D341Med (cell line): ENCODE measurements around the gene STARD6.
"Not testable (repeated sequence)": the region's sequence is repeated elsewhere in the genome, so short reads cannot be mapped to it uniquely, and the experiment has no call there.

Experiments
- DNase-seq: peaks from one replicate; pipeline ENCODE4 v3.0.0; 2012; ENCODE audit warnings: low spot score

STARD6 gene

DNA sequence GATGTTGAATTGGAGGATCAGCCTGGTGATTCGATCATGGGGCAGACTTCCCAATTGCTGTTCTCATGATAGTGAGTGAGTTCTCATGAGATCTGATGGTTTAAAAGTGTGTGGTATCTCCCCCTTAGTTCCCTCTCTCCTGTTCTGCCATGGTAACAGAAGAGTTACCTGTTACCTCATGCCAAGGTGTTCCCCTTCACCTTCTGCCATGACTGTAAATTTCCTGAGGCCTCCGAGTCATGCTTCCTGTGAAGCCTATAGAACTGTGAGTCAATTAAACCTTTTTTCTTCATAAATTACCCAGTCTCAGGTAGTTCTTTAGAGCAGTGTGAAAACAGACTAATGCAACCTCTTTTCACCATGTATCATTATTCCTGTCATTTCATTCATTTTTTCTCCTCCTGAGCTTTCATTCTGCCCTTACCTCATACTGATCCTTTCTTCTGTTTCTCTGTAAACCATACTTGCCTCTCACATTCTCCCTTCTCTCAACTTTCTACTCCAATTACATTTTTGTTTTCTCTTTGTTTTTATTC lies 22.0 kb downstream of the STARD6 start:
- DNase-seq: no peak

DNA sequence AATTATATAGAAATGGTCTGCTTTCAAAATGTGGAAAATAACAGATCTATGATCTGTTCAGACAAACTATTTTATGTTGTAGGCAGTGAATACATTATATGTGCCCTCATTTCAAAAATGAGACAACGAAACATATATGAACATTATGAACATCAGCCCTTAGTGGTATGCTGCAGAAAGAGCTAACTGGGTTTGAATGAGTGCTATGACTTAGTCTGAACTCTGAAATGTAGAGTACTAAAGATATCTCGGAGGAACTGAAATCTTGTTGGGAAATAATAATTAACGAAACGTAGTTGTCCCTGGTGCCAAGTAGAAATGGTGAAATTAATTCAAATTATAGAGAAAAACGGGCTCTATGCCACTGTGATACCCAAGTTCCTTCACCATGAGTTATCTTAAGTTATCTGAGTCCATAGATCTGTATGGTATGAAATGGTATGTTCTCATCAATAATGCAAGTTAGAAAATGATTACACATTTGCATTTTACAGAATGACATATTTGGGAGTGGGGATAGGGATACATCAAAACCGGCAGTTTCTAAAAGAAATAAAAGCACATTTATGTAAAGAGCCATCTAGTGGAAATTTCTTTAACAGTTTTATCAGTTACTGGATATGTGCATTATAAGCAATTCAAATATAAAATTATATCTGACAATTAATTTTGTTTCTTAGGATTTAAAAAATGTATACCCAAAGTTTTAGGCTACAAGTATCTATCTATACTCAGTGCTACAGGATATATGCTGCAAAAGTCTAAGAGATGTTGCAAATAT lies 26.7 kb downstream of the STARD6 start:
- DNase-seq: no peak

DNA sequence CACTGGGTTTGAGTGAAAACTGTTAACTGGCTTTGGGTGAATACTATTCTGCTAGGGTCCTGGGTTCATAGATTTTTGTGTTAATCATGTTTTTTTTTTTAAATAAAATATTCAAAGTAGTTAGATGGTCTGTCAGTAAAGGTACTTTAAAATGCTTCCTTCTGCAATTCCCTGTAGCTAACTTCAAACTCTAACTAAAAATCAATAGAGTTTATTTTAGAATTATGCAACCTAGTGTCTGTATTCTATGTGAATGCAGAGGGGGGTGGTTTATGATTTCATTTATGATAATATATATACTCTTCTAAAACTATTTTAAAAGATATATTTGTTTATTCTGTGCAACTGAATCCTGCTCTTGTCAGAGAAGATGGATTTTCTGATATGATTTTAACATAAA lies 27.9 kb downstream of the STARD6 start:
- no peak for DNase-seq

DNA sequence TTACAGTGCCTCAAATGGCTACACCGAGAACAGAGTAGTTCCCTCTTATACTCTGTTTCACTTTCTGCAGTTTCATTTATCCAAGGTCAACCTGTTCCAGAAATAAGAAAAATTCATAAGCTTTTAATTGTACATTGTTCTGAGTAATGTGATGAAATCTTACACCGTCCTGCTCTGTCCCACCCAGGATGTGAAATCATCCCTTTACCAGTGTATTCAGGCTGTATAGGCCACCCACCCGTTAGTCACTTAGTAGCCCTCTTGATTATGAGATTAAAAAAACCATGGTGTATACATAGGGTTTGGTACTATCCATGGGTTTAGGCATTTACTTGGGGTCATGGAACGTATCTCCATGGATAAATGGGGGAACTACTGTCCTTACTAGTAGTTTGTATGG lies 29.8 kb downstream of the STARD6 start:
- DNase-seq: no peak

DNA sequence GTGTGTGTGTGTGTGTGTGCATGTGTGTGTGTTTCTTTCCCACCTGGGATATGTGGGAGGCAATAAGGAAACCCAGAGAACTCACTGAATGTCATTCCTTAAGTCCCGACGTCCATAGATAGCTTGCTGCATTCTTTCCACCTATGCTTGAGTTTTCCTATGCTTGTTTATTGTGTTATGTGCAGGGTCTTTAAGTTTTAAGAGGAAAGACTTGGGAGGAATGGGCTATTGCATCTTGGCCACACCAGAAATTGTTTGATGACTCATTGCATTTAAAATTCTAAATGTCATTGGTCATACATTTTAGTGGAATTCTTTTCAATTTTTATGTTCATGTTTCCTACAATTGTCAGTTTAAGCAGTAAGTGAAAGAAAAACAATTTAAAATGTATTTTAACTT lies 33.7 kb downstream of the STARD6 start:
- no peak for DNase-seq

DNA sequence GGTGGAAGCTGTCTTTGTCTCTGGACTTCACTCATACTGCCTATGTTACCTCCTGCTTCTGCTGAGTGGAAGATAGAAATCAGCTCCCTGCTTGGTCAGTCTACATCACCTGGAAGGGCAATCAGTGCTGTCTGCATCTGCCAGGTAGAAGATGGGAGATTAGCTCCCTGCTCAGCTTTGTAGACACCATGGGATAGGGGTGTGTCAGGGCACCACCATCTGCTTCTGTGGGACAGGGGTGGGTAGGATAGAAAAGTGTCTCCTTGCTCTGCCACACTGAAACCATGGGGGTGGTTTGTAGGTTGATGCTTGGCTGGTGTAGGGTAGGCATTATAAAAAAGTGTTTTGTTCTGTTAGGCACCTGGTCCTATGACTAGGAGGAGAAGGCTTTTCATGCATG lies 34.1 kb downstream of the STARD6 start:
- DNase-seq: no peak

DNA sequence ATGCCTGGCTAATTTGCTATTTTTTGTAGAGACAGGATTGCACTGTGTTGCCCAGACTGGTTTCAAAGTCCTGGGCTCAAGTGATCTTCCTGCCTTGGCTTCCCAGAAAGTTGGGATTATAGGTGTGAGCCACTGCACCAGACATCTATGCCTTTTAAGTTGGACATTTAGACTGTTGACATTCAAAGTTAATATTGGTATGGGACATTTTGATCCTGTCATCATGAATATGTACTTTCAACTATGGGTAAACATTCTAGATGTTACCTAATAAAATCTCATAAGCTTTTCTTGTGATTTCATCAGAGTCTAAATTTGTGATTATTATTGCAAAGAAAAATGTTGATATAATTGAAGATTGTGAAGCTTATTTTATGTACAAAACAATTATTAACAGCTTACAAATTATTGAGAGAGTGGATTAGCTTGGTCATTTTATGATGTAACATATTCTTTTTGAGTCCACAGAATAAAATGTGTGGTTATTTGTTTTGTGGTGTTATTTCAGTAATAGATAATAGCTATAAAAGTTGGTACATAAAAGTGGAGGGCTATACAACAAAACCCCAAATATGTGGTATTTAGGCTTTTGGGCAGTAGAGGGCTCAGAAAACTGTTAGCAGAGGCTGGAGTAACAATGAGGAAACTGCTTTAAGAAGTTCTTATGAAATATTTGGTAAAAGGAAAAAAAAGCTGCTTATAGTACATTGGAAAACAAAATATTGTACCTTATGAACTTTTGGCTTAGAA lies 41.4 kb downstream of the STARD6 start:
- DNase-seq: no peak

DNA sequence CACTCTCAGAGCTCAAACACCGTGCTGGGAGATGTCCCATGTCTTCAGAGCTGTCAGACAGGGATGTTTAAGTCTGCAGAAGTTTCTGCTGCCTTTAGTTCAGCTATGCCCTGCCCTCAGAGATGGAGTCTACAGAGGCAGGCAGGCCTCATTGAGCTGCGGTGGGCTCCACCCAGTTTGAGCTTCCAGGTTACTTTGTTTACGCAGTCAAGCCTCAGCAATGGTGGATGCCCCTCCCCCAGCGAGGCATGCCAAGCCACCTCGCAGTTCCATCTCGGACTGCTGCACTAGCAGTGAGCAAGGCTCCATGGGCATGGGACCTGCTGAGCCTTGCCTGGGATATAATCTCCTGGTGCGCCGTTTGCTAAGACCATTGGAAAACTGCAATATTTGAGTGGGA lies 48.1 kb downstream of the STARD6 start:
- DNase-seq: not testable (repeated sequence)

DNA sequence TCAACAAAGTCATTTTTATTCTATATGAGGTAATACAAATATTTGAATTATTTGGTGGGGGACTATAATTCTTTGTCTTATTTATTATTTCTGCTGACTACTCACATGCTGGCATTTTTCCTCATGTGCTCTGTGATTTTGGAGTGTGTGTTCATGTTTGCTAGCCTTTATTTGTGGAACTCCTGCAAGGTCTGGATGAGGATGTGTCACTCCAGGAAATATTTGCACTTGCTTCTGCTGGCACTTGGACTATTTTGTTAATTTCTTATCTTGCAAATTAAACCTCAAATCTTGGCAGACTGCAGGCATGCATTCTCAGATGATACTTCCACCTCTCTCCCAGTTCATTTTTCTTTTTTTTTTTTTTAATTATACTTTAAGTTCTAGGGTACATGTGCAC lies 54.2 kb downstream of the STARD6 start:
- no peak for DNase-seq

DNA sequence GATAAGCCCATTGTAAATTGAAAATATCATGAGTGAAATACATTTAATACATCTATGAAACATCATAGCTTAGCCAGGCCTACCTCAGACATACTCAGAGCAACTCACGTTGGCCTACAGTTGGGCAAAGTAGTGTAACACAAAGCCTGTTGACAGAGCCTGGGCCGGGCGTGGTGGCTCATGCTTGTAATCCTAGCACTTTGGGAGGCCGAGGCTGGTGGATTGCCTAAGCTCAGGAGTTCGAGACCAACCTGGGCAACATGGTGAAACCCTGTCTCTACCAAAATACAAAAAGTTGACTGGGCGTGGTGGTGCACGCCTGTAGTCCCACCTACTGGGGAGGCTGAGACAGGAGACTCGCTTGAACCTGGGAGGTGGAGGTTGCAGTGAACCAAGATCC lies 58.7 kb downstream of the STARD6 start:
- not testable (repeated sequence) for DNase-seq

DNA sequence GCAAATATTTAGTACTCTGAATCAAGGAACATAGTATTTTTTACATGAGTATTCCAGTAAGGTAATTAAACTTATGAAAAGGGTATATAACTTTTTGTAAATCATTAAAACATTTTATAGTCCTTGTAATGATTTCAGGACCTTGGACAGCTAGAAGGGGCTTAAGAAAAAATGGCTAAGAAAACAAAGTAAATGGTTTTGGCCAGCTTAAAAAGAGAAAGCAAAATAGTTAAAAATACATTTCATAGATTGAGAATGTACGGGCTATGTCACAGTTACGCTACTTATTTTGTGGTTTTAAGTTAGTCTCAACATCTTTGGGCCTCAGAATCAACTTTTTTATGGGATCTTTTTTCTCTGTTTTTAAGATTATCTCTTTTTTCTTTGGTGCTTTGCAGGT lies 61.6 kb downstream of the STARD6 start:
- no peak for DNase-seq

DNA sequence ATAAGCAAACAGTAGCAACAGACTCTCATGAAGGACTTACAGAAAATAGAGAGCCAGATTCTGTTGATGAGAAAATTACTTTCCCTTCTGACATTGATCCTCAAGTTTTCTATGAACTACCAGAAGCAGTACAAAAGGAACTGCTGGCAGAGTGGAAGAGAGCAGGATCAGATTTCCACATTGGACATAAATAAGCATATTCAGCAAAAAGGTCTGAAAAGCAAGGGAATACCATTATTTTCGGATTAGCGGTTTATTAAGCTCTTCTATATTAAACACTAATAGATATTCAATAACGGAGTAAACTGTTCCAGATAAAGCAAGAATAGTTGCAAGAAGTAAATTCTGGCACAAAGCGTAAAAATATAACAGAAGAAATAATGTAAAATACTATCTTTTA lies 63.4 kb downstream of the STARD6 start:
- no peak for DNase-seq

DNA sequence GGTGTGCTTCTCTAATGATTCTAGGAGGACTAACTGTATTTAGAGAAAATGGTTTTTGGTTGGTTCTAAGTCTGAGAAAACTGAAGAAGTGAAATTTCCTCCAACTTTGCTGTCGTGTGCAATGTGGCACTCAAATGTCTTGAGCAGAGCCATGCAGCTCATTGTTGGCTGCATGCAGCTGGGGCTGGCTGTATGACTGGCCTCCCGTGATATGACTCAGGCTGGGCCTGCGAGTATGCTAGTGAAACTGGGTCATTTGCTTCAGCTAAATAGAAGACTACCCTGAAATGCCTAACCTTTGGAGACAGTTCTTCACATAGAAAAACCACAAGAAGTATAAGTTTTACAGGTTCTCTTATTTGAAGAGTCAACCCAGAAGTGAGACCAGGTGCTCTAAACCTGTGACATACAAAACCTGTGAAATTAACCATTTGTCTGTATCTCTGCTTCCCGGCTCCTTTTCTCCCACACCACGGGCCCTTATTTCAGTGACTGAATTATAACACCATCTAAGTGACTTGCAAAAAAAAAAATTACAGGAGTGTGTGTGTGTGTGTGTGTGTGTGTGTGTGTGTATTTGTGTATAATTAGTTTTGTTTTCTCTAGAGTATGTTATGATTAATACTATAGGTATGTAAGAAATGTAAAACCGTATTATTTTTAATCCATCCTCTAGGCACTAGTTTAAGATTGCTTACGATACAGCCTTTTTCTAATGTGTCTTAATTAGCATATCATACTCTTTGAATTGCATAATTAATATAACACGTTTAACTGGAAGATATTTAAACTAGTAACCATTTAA lies 72.5 kb downstream of the STARD6 start:
- DNase-seq: no peak

DNA sequence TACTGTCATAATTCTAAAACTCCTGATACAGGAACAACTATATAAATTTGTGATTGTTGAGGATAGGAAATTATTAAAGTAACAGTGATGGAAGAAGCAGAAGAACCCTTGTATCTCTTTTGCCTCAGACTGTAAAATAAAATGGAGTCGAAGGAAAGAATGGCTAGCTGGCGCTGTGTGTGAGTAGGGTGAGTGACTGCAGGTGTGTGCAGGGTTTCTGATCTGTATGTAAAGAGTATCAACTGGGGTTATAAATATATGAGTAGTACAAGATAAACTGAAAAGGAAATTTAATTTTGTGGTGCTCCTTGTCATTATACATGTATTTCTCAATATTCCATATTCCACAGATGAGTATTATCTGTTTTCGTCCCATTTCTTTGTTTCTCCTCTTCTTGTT lies 73.1 kb downstream of the STARD6 start:
- DNase-seq: no peak

DNA sequence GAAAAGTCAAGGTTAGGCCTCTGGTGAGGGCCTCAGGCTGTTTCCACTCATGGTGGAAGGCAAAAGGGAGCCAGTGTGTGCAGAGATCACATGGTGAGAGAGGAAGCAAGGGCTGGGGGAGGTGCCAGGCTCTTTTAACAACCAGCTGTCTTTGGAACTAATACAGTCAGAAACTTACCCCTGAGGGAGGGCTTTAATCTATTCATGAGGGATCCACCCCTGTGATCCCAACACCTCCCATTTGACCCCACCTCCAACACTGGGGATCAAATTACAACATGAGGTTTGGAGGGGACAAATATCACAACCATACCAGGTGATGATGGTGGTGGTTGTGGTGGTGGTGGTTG lies 77.5 kb downstream of the STARD6 start:
- no peak for DNase-seq

DNA sequence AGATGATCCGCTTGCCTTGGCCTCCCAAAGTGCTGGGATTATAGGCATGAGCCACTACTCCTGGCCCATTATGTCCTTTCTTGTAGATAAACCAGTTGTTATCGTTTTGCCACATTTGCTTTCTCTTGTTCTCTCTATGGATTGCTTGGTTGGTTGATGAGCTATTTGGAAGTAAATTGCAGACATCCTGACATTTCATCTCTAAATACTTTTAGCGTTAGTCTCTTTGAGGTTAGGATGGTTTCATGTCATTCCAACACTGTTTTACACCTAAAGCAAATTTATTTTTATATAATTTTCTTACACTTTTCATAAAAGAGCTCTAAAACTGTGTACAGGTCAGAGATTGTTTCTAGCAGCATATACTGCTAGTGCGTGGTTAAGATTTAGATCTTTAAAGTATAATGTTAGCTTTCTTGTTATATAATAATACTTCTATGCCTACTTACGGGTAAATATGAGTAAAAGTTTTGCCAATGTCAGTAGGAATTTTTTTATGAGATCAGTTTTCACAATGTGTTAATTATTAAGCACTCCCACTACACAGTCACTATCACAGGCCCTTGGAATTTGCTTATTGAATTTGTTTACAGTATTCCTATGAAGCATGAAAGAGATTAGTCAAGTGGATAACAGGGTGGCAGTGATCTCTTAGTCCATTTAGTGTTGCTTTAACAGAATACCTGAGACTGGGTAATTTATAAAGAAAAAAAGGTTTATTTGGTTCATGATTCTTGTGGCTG lies 78.0 kb downstream of the STARD6 start:
- no peak for DNase-seq

DNA sequence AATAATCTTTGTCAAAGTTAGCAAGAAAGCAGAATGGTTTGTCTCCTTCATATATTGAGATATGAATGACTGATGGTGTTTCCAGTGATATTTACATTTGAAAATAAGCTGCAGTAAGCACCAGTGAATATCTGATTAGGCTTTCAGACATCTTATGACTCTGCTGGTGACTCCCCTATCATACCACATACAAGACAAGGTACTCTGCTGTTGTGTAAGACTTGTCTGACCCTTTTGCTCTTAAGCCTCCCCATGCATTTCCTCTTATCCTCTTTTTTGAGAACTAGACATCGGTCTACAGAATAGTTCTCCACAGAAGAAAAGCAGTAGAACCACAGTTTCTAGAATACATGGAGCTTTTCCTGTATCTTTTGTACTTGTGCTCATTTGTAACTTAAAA lies 79.0 kb downstream of the STARD6 start:
- DNase-seq: no peak

DNA sequence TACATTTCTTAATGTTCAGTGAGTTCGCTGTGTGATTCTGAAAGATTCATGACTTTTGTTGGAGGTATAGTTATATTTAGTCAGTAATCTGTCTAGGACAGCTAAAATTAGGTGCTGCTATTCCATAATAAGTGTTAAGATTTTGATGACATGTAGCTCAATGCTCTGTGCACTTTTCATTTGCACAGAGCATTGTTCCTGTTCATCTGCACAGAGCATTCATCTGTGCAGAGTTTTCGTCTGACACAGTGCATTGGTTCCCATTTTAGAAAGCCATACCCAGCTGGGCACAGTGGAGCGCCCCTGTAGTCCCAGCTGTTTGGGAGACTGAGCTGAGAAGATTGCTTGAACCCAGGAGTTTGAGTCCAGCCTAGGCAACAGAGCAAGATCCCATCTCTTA lies 79.8 kb downstream of the STARD6 start:
- no peak for DNase-seq
